Stimulated activated CD8-positive, alpha-beta memory T cell treated with anti-CD3 and anti-CD28 coated beads, Interleukin-12 subunit alpha, Interleukin-12 subunit beta, amount 100 ng/mL, for 24 hours (primary cell): ENCODE results near the gene BRPF1.

Source experiments
- DNase-seq: peaks from one replicate; pipeline ENCODE4 v3.0.0-alpha.2; 2020; ENCODE audit errors: extremely low read depth

The BRPF1 gene

DNA sequence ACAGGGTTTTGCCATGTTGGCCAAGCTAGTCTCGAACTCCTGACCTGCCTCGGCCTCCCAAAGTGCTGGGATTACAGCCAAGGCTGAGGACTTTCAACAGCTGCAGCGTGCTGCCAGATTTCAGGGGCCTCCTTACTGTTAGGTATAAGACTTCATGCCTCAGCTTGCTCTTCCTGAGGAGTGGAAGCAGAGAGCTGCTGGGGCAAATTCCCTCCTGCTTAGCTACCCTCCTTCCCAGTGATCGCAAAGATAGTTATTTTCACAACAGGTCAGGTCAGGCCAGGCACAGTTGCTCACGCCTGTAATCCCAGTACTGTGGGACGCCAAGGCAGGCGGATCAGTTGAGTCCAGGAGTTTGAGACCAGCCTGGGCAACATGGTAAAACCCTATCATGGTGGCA lies 30.5 kb upstream of the BRPF1 start:
- DNase-seq, result no peak

- no peak for DNase-seq
Measured at GRCh38 chr3:9701711-9702110, 29.8 kb upstream of the BRPF1 start.

DNA sequence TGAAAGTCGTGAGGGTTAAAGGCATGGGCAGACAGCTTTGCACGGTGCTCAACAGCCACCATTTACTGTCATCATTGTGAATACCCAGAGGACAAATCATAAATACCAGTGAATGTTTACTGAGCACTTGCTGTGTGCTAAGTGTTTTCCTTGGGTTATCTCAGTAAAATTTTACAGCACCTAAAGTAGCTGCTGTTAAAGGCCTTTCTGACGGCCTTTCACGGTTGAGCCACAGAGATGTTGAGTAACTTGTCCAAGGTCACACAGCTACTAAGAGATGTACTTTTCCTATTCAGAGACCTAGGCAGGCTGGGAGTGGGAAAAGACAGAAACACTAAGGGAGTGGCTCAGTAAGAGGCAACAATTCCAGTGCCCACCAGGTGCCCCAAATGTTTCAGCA lies 28.3 kb upstream of the BRPF1 start:
- DNase-seq, result no peak

GRCh38 chr3:9703736-9704346 lies 27.7 kb upstream of the BRPF1 start, which contains the start of gene CPNE9:
Gene CPNE9 (plus strand): TSS chr3:9703833. CDS start chr3:9703997, 164 bp downstream.
- no peak for DNase-seq

GRCh38 chr3:9704347-9705322 lies 26.9 kb upstream of the BRPF1 start:
- DNase-seq, result no peak

DNA sequence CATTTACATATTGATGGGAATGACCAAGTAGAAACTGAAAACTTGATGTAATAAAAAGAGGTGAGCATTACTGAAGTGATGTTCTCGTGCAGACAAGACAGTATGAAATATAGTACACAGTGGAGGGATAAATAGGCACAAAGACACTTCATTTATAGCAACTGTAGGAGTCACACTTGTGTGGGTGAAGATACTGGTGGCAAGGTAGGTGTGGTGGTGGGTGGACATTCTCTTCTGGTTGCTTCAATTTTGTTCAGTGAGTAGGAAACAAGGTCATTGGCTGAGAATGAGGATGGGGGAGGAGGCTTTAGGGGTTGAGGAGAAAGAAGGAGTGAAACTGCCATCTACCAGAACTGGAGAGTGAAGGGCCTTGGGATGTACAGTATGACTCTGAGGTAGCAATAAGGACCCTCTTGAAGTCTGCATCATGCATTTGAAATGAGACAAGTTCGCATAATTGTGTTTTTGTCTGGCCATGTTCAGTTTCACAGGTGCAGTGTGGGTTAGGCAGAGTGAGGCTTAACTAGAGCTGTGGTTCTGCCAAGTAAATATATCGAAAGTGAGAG lies 21.3 kb upstream of the BRPF1 start:
- no peak for DNase-seq

GRCh38 chr3:9712415-9712814 lies 19.1 kb upstream of the BRPF1 start:
- no peak for DNase-seq

GRCh38 chr3:9713142-9713541 lies 18.4 kb upstream of the BRPF1 start:
- no peak for DNase-seq

DNA sequence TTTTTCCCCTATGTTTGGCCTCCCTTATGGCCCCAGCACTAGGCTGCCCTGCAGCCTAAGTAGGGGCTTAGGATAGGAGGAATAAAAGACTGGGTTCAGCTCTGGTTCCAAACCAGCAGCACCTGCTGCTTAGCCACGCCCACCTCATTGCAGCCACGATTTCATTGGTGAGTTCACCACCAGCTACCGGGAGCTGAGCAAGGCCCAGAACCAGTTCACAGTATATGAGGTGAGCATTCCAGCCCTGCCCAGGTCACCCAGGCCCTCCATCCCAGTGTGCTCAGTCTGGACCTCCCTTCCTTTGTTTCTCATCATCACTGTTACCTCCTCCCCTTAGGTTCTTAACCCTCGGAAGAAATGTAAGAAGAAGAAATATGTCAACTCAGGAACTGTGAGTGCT lies 16.4 kb upstream of the BRPF1 start:
- no peak for DNase-seq

DNA sequence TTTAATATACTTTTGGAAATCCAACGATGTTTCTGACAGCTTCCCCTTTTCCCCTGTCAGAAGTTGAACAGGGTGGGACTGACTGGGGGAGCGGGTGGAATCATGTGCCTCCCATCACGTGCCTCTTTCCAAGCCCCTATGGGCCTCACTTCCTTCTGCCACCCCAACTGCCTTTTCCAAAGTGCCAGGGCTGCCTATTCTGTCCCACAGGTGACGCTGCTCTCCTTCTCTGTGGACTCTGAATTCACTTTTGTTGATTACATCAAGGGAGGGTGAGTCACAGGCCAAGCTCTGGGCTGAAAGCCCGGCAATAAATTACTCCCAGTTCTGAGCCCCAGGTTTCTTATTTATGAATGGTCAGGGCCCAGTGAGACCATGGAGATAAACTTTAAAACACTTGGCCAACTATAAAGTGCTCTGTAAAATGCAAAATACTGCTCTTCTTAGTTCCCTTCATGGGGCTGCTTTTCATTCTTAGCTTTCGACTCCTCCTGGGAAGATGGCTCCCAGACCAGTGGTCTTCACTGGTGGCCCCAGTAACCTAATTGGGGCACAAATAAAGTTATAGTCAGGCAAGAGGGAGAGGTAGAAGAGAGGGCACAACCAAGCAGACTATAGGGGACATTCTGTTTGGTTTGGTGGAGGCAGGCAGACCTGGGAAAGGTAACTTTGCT lies 15.6 kb upstream of the BRPF1 start:
- DNase-seq, result no peak

GRCh38 chr3:9716801-9717555 lies 14.6 kb upstream of the BRPF1 start:
- DNase-seq, result no peak

DNA sequence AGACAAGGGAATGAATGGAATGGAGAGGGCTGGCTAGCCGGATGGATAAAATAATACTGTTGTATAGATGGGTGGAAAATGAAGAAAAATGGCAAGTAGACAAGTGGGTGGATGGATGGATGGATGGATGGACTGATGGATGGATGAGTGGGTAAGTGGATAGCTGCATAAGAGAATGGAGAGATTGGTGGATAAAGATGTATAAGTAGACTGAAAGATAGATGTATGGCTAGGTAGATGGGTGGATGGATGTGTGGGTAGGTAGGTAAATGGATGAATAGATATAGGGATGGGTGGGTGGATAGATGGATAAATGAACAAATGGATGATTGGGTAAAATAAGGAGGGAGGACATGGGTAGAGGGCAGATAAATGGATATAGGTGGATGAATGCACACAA lies 14.0 kb upstream of the BRPF1 start:
- DNase-seq, result no peak

DNA sequence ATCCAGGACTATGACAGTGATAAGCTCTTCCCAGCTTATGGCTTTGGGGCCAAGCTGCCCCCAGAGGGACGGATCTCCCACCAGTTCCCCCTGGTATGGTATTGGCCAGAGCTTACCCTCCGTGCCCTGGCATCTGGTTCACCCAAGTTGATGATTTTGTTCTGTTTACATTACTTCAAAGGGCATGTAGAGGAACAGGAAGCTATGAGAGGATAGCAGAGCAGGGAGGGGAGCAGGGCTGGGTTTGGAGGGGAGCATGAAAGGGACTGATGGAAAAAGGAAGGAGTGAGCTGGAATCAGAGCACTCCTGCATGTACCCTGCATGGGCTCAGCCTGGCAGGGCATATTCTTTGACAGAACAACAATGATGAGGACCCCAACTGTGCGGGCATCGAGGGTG lies 13.4 kb upstream of the BRPF1 start:
- DNase-seq, result no peak

- DNase-seq, result no peak
Measured at GRCh38 chr3:9721015-9721699, 10.4 kb upstream of the BRPF1 start.

DNA sequence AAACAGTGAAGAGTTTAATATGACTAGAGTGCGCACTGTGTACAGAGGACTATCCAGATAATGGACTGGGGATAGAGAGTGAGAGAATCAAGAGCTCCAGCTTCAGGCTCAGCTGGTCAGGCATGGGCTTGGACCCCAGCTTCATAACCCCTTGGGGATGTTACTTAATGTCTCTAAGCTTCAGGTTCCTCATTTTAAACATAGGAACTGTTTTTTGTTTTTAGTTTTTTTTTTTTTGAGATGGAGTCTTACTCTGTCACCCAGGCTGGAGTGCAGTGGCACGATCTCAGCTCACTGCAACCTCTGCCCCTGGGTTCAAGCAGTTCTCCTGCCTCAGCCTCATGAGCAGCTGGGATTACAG lies 9.9 kb upstream of the BRPF1 start:
- DNase-seq, result no peak

DNA sequence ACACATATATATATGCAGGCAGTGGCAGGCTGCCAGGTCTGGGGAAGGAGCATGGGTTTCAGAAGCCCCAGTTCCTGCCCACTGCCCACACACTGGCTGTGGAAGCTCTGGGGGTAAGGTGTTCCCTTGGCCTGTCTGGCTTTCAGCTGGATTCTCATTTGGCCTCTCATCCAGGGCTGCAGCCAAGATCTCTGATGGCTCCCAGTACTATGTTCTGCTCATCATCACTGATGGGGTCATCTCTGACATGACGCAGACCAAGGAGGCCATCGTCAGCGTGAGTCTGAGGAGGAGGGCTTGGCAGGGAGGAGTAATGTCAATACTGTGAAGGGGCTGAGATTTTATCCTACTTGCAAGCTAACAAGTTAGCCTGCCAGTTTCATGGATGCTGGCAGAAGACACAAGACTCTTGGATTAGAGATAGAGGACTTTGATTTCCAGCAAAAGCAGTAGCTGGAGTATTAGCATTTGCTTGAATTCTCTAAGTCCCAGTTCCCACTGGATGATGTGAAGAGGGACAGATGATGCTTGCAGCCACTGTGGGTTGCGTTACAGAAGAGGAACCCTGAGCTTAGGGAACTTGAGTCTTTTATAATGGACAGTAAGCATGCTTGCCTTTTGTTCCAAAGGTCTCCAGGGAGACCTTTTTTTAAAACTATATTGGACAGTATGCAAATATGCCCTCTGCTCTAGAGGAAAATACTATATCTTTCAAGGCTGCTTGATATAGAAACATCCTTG lies 5.6 kb upstream of the BRPF1 start:
- no peak for DNase-seq

GRCh38 chr3:9727041-9727595 lies 4.4 kb upstream of the BRPF1 start:
- no peak for DNase-seq

- DNase-seq, result no peak
Measured at GRCh38 chr3:9727743-9728142, 3.8 kb upstream of the BRPF1 start.

- no peak for DNase-seq
Measured at GRCh38 chr3:9729419-9729818, 2.1 kb upstream of the BRPF1 start.

DNA sequence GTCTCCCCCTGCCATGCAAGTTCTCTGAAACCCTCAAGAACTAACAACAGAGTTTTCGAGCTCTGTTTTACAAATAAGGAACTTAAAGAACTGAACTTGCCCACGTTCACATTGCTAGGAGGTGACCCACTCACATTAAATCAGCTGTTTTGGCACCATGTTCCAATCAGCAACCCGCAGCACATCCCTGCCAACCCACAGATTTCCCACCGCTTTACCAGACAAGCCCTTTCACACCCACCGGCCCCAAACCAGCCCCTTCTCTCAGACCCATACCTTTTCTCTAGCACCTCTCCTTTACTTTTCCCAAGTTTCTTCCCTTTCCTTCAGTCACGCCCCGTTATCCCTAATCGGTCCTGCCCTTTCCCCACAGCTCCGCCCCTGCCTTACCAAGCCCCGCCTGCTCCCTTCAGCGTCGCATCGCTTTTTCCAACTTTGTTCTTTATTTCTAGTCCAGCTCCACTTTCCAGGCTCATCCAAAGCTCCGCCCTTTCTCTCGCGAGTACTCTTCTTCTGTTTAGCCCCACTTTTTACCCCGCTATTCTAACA lies 804 bp upstream of the BRPF1 start:
- DNase-seq, result no peak
